HG02981 (cell line): ENCODE data around the gene ITIH4.

Experiments
- ATAC-seq: cut with Tn5 transposase; IDR thresholded peaks from one replicate; pipeline ENCODE4 v1.9.1; 2021; ENCODE audit warnings: mild to moderate bottlenecking, moderate library complexity; ENCODE audit not compliant: unreplicated experiment

The ITIH4 gene

DNA sequence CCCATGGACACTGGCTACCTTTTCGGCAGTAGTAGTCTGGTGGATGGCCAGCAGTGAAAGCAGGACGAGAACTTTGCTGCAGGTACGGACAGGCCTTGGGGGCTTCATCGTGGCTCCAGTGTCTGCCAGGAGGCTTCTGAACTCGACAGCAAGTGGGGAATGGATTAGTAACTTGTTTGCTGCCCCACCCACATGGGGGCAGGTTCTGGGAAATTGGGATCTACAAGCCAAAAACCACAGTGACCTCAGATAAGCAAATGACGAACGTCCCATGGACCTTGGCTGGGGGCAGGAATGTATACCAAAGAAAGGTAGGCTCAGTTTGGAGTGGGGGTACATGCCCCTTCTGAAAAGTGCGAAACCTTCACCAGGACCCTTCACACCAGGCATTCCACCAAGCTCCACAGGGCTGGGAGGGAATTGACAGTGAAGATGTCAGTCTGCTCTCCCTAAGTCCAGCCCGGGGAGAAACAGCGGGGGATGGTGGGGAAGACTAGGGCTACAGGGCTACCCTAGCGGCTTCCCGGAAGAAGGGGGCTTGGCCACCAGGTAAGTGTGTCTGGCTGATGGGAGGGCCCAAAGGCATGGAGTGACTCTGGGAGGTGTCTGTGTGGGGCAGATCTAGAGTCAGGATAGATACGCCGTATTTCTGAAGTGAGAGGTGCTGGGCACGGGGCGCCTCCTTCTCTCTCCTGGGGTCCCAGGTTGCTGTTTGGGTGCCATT lies at the start of gene ITIH4:
Gene ITIH4, minus strand, starts transcription at position 138 of the 724 bp plus-strand sequence. Its CDS starts 30 bp downstream, at position 108.
- ATAC-seq: no peak

GRCh38 chr3:52880047-52880446 lies 49.6 kb upstream of the ITIH4 start:
- no peak for ATAC-seq

GRCh38 chr3:52879581-52879980 lies 49.1 kb upstream of the ITIH4 start:
- ATAC-seq: no peak

DNA sequence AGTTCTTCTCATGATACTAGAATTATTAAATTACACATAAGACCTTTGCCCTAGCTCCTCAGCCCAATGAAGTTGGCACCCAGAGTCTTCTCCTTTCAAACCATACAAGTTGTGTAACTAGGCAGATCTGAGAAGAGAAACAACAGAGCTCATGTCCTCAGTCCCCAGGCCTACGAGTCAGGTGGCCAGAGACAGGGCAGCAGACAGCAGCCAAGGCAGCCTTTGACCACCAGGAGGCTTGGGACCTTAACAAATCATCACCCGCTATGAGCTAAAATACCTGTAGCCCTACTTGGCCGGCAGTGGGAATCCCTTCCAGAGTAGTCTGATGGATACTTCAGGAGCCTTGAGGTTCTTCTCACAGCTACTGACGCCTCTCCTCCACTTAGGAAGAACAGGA lies 48.6 kb upstream of the ITIH4 start:
- no peak for ATAC-seq

- ATAC-seq: no peak
Measured at GRCh38 chr3:52877085-52877484, 46.6 kb upstream of the ITIH4 start.

GRCh38 chr3:52874864-52875587 lies 44.6 kb upstream of the ITIH4 start:
- ATAC-seq: no peak

- ATAC-seq: peak; percentile 59
Measured at GRCh38 chr3:52874160-52874701, 43.8 kb upstream of the ITIH4 start.

DNA sequence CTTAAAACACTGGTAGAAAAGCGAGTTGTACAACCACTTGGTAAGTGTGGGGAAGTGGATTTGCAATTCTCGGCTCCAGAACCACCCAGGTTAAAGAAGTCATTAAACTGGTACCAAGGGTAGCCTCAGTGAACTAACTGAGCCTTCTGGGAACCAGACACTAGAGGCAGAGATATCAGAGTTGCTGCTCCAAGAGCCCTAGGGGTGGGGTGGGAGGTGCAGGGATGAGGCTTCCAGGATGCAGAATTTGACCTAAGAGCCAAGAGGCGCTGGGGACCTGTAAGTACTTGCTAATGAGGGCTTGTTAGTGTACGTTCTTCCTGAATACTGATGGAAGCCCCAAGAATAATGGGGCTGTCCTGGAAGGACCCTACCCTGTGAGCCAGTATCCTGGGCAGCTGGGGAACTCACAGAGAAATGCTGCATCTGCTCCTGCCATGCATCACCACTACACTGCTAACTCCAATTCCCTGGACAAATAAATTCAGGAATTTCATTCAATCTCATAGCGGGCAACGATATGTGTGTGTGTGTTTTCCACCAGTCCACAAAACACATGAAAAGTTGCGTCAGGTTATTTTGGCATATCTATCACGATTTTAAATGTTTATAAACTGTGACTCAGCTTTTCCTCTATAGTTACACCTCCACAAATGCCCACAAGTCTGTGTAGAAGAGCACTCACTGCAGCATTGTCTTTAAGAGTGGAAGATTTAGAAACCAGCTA lies 43.1 kb upstream of the ITIH4 start:
- ATAC-seq: peak; percentile 10

DNA sequence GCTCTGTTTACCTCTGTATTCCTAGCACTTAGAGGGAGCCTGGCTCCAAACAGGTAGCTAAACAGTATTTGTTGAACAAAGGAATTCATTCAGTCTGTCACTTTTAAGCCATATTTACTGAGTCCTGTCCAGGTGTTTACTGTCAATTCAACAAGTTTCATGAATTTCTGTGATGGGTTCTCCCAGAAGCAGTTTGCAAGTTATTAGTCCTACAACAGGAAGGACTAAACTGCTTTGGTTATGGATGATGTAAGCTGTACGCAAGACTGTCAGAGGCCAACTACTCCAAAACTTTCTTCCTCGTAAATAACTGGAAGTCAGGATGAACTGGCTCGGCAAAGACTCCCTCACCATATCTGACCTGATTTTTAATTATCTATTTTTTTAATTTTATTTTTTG lies 41.8 kb upstream of the ITIH4 start:
- no peak for ATAC-seq

DNA sequence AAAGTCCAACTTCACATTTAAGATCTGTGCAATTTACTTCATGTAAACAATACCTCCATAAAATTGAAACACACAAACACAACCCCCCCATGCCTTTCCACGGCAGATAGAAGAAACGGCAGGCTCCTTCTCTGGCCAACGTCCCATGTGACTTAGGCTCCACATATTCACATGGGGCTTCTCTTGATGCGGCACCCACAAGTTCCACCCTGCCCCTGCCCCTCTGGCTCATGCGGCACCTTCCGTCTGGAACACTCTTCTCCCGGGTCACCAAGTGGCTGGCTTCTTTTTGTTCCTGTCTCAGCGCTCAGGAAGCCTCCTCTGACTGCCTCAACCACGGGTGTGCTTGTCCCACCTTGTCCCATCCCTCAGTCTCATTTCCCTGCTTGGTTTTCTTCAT lies 41.3 kb upstream of the ITIH4 start:
- no peak for ATAC-seq

- ATAC-seq: no peak
Measured at GRCh38 chr3:52870471-52870870, 40.0 kb upstream of the ITIH4 start.

DNA sequence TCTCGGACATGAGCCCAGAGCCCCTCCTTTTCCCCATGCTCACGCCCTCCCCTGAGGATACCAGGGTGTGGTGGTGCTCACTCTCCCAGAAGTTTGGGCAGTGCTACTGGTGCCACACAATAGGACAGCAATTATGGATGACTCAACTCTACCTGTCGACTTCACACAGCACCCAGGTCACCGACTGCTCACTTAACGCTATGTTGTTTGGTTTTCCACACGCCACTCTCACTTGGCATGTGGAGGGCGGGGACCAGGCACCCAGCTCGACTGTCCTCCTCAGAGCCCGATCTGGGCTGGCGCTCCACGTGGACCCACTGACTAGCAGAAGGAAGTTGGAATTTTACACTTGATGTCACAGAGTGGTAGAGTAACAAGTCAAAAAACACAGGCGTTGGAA lies 36.0 kb upstream of the ITIH4 start:
- ATAC-seq: no peak

DNA sequence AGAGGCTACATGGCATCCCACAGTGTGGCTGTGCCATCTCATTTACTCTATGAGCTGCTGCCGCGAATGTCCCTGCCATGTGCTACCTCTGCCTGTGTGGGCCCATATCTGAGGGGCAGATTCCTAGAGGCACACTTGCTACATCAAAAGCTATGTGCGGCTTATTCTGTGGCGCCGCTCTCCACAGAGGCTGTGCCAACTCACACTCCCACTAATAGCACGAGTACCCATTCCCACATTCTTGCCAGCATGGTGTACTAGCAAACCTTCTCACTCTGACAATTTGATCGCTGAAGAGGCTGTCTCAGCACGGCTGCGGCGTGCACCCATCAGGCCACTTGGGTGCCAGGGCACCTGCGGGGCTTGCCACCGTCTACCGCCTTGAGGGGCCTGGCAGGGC lies 35.5 kb upstream of the ITIH4 start:
- ATAC-seq: no peak

DNA sequence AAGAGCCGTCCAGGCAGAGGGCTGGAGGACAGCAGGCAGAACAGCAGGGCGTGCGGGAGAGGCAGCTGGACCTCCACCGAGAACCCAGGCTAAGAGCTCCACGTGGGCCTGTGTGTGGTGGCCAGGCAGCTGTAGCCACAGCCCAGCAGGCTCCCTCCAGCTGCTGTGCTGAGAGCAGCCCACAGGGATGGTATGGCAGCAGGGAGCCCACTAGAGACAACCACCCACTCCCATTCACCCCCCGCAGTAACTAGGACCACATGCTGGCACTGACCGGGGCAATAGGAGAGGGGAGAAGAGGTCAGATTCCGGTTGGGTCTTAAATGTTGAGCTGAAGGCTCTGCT lies 29.9 kb upstream of the ITIH4 start:
- ATAC-seq: no peak

DNA sequence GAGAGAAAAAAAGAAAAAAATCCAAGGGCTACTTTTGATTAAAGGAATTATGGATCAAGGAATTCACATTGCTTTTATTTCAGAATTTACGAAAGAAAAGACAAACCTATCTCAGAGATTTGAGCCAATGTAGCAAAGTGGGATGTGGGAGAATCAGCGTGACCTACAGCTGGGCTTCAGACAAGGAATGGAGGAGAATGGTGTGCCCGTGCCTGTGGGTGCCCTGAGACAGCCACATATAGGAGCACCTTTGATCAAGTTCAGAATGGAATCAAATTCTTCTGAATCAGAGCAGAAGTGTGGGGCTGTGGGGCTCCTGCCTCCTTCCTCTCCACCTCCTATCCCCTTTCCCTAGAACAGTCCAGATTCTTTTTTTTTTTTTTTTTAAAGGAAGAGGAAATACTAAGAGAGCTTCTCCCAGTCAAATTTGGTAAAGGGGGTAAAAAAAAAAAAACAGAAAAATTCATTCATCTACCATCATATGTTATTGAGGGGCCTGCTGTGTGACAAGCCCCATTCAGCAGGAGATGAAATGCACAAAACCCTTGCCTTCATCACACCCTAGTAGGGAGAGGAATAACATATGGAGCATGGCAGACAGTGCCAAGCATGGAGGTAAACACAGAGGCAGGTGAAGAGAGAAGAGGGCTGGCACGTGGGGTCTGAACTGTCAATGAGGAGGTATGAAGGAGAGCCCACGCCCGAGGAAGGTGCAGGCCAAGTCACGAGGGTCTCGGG lies 29.4 kb upstream of the ITIH4 start:
- no peak for ATAC-seq

DNA sequence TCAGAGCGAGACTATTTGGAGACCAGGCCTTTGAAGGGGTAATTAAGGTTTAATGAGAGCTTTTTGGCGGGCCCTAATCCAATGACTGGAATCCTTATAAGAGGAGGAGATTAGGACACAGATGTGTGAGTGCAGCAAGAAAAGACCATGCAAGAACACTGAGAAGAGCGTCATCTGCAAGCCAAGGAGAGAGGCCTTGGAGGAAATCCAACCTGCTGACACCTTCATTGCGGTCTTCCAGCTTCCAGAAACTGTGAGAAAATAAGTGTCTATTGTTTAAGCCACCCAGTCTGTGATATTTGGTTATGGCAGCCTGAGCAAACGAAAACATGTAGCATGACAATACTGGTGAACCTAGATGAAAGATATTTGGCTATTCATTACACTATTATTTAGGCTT lies 27.4 kb upstream of the ITIH4 start:
- no peak for ATAC-seq

DNA sequence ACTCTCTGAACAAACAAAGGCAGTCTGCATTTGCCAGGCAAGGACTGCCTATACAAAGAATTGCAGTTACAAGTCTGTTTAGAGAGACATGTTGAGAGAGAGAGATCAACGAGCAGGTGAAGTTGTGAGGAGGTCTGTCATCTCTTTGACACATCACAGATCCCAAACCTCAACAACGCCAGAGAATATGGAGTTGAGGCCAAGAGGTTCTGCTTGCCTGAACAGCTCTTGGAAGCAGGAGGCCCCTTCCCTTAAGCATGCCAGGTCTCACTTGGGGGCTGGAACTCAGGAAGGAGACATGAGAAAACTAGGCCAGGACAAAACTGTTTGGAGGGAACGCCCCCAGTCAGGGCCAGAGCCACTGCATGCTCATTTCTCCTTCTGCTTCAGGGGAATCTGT lies 26.7 kb upstream of the ITIH4 start:
- no peak for ATAC-seq

DNA sequence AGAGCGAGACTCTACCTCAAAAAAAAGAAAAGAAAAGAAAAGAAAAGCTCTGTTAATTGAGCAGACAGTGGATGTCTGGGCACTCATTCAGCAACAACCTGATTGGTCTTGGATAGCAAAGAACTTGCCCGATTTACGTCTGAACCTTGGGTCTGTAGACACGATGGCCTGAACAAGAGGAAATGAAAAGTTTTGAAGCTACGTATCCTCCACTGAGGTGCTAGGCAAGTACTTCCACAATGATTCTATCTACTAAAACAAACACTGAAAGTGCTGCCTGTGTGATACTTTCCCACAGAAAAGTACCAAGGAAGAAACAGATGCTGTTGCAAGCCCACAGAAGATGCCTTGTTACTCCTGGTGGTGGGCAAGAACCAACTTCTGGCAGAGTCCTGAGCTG lies 26.2 kb upstream of the ITIH4 start:
- no peak for ATAC-seq

DNA sequence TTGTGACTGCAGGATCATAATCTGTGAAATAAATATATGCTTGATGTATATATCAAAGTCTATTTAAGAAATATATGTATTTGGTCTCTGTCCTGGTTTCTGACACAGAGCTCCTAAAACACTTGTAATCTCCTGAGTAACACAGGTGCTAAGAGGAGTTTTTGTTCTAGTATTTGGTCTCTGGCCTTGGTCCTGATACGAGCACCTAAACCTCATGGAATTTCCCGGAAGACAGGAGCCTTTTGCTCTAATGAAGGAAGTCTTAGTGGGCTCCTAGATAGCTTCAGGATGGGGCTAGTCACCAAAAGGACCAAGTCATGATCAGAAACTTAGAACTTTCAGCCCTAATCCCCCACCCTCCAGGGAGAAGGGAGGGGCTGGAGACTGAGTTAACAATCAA lies 23.5 kb upstream of the ITIH4 start:
- no peak for ATAC-seq

DNA sequence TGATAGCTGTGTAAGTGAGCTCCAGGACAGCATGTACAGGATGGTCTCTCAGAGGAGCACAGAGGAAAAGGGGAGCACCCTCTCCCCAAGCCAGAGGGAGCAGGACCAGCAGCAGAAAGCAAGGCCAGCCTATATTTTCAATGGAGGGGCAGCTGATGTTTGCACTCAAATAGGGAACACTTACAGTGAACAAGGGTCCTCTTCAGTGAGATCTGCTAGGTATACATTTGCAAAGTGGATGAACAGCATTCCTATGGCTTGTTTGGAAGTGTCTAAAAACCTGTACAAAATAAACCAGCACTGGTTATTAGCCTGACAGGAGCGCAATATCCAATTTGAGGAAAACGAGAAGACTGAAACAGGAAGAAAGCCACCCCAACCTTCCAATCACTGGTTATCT lies 21.9 kb upstream of the ITIH4 start:
- no peak for ATAC-seq

- ATAC-seq: no peak
Measured at GRCh38 chr3:52851348-52851747, 20.9 kb upstream of the ITIH4 start.
